ENCODE data around the gene PRKCA.

Gene PRKCA

DNA sequence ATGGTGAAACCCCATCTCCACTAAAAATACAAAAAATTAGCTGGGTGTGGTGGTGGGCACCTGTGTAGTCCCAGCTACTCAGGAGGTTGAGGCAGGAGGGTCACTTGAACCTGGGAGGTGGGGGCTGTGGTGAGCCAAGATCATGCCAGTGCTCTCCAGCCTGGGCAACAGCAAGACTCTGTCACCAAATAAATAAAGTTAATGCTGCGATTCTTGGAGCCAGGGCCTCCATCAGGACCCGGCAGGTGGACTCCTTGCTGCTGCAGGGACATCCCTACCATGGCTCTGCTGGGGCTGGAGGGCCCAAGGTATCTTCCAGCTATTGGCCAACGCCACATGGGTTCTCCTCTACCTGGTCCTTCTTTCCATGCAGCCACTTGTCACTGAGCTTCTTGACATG is 450.0 kb downstream of the PRKCA start:
- in situ Hi-C loops (cut with HindIII; ENCODE audit: low pct_ligation_motif_present, low sequenced_read_pairs), result no loop called here
- DNase-seq, result no peak
- H3K27ac ChIP-seq, result no peak overlapping the region
- TF ChIP-seq CTCF (IDR thresholded peaks at IDR 0.05; ENCODE audit: low read depth, low read length, missing control alignments), result no peak
- peaks cover 3% of the 10 kb centered on the region for H3K36me3 ChIP-seq (replicated peaks)
- H3K27me3 ChIP-seq (replicated peaks), result no peaks in the 10 kb centered on the region
- H3K4me3 ChIP-seq (ENCODE audit: low read depth, low read length), result no peak overlapping the region

DNA sequence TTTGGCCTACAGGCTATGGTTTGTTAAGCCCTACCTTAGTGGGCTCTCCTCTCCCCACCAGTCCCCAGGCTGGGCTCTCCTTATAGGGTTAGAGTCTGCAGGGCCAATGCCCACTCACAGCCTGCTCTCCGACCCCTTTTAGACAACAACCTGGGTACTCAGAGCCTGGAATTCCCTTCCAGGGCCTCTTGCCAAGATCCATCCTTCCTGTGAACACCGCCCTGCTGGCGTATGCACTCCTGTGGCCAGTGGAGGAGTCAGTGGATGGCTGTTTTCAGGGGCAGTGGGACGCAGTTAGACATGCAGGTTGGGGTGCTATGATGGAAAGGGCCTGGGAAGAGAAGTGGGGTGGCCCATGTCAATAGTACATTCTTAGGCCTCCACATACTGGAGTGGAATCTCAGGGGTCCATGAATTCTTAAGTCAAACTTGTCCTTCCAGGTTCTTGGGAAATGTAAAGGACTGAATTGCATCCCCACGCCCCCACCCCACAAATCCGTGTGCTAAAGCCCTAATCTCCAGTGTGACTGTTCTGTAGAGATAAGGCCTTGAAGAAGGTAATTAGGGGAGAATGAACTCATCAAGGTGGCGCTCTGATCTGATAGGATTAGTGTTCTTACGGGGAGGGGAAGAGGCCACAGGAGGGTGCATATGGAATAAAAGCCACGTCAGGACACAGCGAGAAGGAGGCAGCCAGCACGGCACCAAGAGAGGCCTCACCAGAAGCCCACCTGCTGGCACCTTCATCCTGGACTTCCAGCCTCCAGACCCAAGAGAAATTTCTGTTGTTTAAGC is 450.9 kb downstream of the PRKCA start:
- DNase-seq, result no peak
- Histone ChIP-seq H3K27me3 (replicated peaks) (no peaks in the 10 kb centered on the region), H3K4me3 (ENCODE audit: low read depth, low read length) (no peak overlapping the region), H3K36me3 (replicated peaks) (peaks cover 3% of the 10 kb centered on the region), H3K27ac (no peak overlapping the region)
- no peak for TF ChIP-seq CTCF (IDR thresholded peaks at IDR 0.05; ENCODE audit: low read depth, low read length, missing control alignments)
- in situ Hi-C loops (cut with HindIII; ENCODE audit: low pct_ligation_motif_present, low sequenced_read_pairs), result no loop called here

- in situ Hi-C loops (cut with HindIII; ENCODE audit: low pct_ligation_motif_present, low sequenced_read_pairs), result no loop called here
- no peak overlapping the region for H3K4me3 ChIP-seq (ENCODE audit: low read depth, low read length)
- H3K36me3 ChIP-seq (replicated peaks), result peaks cover 3% of the 10 kb centered on the region
- no peak for DNase-seq
- no peak for TF ChIP-seq CTCF (IDR thresholded peaks at IDR 0.05; ENCODE audit: low read depth, low read length, missing control alignments)
- no peaks in the 10 kb centered on the region for H3K27me3 ChIP-seq (replicated peaks)
- no peak overlapping the region for H3K27ac ChIP-seq
Observed at GRCh38 chr17:66755101-66755943, 452.9 kb downstream of the PRKCA start.

DNA sequence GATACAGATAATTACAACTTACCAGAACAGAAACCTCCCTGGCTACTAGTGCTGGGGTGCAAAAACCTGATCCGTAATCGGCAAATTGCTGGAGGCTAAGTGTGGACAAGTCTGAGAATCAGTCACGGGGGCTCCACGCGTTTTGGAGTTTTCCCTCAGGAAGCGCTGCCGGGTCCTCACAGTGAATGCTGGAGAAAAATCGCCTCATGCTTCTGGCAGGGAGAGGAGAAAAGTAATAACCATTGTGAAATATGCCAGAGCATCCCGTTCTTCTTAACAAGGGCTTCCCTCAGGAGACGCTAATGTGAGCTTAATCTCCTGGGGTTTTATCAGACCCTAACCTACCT is 453.5 kb downstream of the PRKCA start:
- in situ Hi-C loops (cut with HindIII; ENCODE audit: low pct_ligation_motif_present, low sequenced_read_pairs), result no loop called here
- Histone ChIP-seq H3K27ac (no peak overlapping the region), H3K4me3 (ENCODE audit: low read depth, low read length) (no peak overlapping the region), H3K27me3 (replicated peaks) (no peaks in the 10 kb centered on the region), H3K36me3 (replicated peaks) (peaks cover 3% of the 10 kb centered on the region)
- no peak for DNase-seq
- TF ChIP-seq CTCF (IDR thresholded peaks at IDR 0.05; ENCODE audit: low read depth, low read length, missing control alignments), result no peak

- in situ Hi-C loops (cut with HindIII; ENCODE audit: low pct_ligation_motif_present, low sequenced_read_pairs), result no loop called here
- no peak overlapping the region for H3K27ac ChIP-seq
- H3K36me3 ChIP-seq (replicated peaks), result no peaks in the 10 kb centered on the region
Observed at GRCh38 chr17:66760324-66760723, 457.9 kb downstream of the PRKCA start.

More at GRCh38 chr17:66760324-66760723, 457.9 kb downstream of the PRKCA start:
- Histone ChIP-seq H3K4me3 (ENCODE audit: low read depth, low read length) (no peak overlapping the region), H3K27me3 (replicated peaks) (no peaks in the 10 kb centered on the region)
- DNase-seq, result no peak
- no peak for TF ChIP-seq CTCF (IDR thresholded peaks at IDR 0.05; ENCODE audit: low read depth, low read length, missing control alignments)

Measured in brain microvascular endothelial cell (primary cell).